Gastroesophageal sphincter (tissue), 4 donors: ENCODE measurements around the gene BRD7. TPM values are rescaled to one million over a fixed set of nuclear protein-coding genes. Genes with fewer than 3 reads are reported as not detected.

Experiments used
- ATAC-seq: fragments of 150-250 bp; one replicate; pipeline ENCODE4 v1.9.1; 2016; ENCODE audit warnings: mild to moderate bottlenecking, moderate library complexity
- H3K27ac ChIP-seq, 4 donors: fragments of 200-600 bp; sonication (generic) in 3 of 4; 1 replicate in 3 of 4; 2 replicates in 1 of 4; pipeline ENCODE4 v1.5.1; 2016 to 2019
- H3K27me3 ChIP-seq: fragments of 200-600 bp; sonication (generic); one replicate; pipeline ENCODE4 v1.5.1; 2019
- H3K36me3 ChIP-seq, 2 donors: fragments of 200-600 bp; sonication (generic); one replicate each; pipeline ENCODE4 v1.5.1; 2019; ENCODE audit warnings: control low read depth in 1 of 2
- H3K4me1 ChIP-seq, 3 donors: fragments of 200-600 bp; sonication (generic); 1 replicate in 2 of 3; 2 replicates in 1 of 3; pipeline ENCODE4 v1.5.1; 2016 to 2019; ENCODE audit warnings: control low read depth in 2 of 3
- H3K4me3 ChIP-seq, 2 donors: fragments of 200-600 bp; sonication (generic); one replicate each; pipeline ENCODE4 v1.5.1; 2019; ENCODE audit warnings: mild to moderate bottlenecking in 1 of 2, moderate library complexity in 1 of 2
- H3K9me3 ChIP-seq, 3 donors: fragments of 200-600 bp; sonication (generic); one replicate each; pipeline ENCODE4 v1.5.1; 2017 to 2019; ENCODE audit warnings: control low read depth in 2 of 3
- CTCF ChIP-seq, 4 experiments: fragments of 200-600 bp in 2 of 4; fragments of 450-650 bp in 2 of 4; sonication (generic) in 1 of 4; IDR thresholded peaks; one replicate each; pipeline ENCODE4 v1.5.1; 2017 to 2019; ENCODE audit warnings: antibody characterized with exemption in 4 of 4, mild to moderate bottlenecking in 2 of 4, moderate library complexity in 2 of 4
- EP300 ChIP-seq: sonication (generic); formaldehyde crosslinking; IDR thresholded peaks from one replicate; pipeline ENCODE4 v1.6.1; 2017; ENCODE audit warnings: antibody characterized with exemption, mild to moderate bottlenecking
- POLR2A ChIP-seq, 2 donors: fragments of 450-650 bp; IDR thresholded peaks; one replicate each; pipeline ENCODE4 v1.6.1; 2017; ENCODE audit warnings: antibody characterized with exemption in 2 of 2, mild to moderate bottlenecking in 2 of 2, moderate library complexity in 1 of 2
- POLR2AphosphoS5 ChIP-seq: sonication (generic); formaldehyde crosslinking; IDR thresholded peaks from one replicate; pipeline ENCODE4 v1.6.1; 2017; ENCODE audit warnings: antibody characterized with exemption
- WGBS, 2 donors: methylation state at CpG; one replicate each; pipeline ENCODE4 v1.1.5; 2018; ENCODE audit warnings: low coverage in 1 of 2; 5-methylcytosine and 5-hydroxymethylcytosine counted together
- total RNA-seq, 4 donors: library from RNA; depleted of rRNA; stranded (reverse); fragments of >200 nt; gene quantifications; one replicate each; pipeline ENCODE4 v1.1.0, GENCODE V29; 2016

BRD7 gene
- total RNA-seq, 4 donors from 2014 or later: 59.1 to 84.0 (median 70.5) TPM

- H3K4me1 ChIP-seq: peaks cover 0 to 29% (median 0%) of the 10 kb centered on the region in 3 donors
- 14 to 71% methylated on average over 1 of the region's 4 CpGs for WGBS, 2 donors
- no peak for ATAC-seq
- H3K27me3 ChIP-seq: no peaks in the 10 kb centered on the region
- H3K36me3 ChIP-seq: no peaks in the 10 kb centered on the region
- H3K4me3 ChIP-seq: no peak overlapping the region
- no peak for TF ChIP-seq CTCF (IDR thresholded peaks at IDR 0.05)
- TF ChIP-seq POLR2AphosphoS5: no peak
- TF ChIP-seq EP300: no peak
- H3K27ac ChIP-seq: peak overlapping the region; percentile 12 to 82 (median 74)
- H3K9me3 ChIP-seq: no peaks in the 10 kb centered on the region
These were observed 4.5 kb upstream of the BRD7 start for GRCh38 chr16:50373345-50373701.

GRCh38 chr16:50372611-50373344, 4.0 kb upstream of the BRD7 start:
- H3K9me3 ChIP-seq: no peaks in the 10 kb centered on the region
- WGBS, 2 donors: 15 to 76% methylated on average over 5 to 7 of the region's 10 CpGs
- no peaks in the 10 kb centered on the region for H3K27me3 ChIP-seq
- peak; percentile 71 for ATAC-seq
- no peaks in the 10 kb centered on the region for H3K36me3 ChIP-seq
- TF ChIP-seq POLR2AphosphoS5 (peak; percentile 71), EP300 (no peak), CTCF (IDR thresholded peaks at IDR 0.05) (peak in 2 of 4 experiments; percentile 19 to 30)
- peak overlapping the region; percentile 3 to 82 (median 74) for H3K27ac ChIP-seq
- H3K4me1 ChIP-seq: peaks cover under 1 to 32% (median under 1%) of the 10 kb centered on the region in 3 donors
- H3K4me3 ChIP-seq: no peak overlapping the region

GRCh38 chr16:50371936-50372595, 3.3 kb upstream of the BRD7 start:
- WGBS, 2 donors: 50% methylated on average over 2 of the region's 7 CpGs; no CpG with 5 or more reads in 1 of the 2 donors
- no peaks in the 10 kb centered on the region for H3K27me3 ChIP-seq

GRCh38 chr16:50371036-50371716, 2.4 kb upstream of the BRD7 start:
- Histone ChIP-seq H3K36me3 (no peaks in the 10 kb centered on the region), H3K9me3 (no peaks in the 10 kb centered on the region), H3K4me1 (peaks cover 10 to 48% (median 15%) of the 10 kb centered on the region in 3 donors), H3K27me3 (no peaks in the 10 kb centered on the region), H3K27ac (no peak overlapping the region), H3K4me3 (no peak overlapping the region)
- TF ChIP-seq POLR2A (IDR thresholded peaks at IDR 0.05): no peak
- no peak for TF ChIP-seq CTCF (IDR thresholded peaks at IDR 0.05)
- no peak for TF ChIP-seq EP300
- no peak for TF ChIP-seq POLR2AphosphoS5
- 82% methylated on average over 1 of the region's 4 CpGs; no CpG with 5 or more reads in 1 of the 2 donors for WGBS, 2 donors
- no peak for ATAC-seq

More at GRCh38 chr16:50371936-50372595, 3.3 kb upstream of the BRD7 start:
- no peaks in the 10 kb centered on the region for H3K36me3 ChIP-seq
- peak overlapping the region; percentile 3 to 82 (median 74) for H3K27ac ChIP-seq
- peaks cover 7 to 39% (median 8%) of the 10 kb centered on the region in 3 donors for H3K4me1 ChIP-seq
- H3K4me3 ChIP-seq: no peak overlapping the region
- no peaks in the 10 kb centered on the region for H3K9me3 ChIP-seq
- TF ChIP-seq POLR2A (IDR thresholded peaks at IDR 0.05) (no peak), CTCF (IDR thresholded peaks at IDR 0.05) (peak in 2 of 4 experiments; percentile 32 to 59)
- no peak for ATAC-seq
